Frontal cortex (tissue), 4 donors: ENCODE results near the gene COL4A4. TPM values are rescaled to one million over a fixed set of nuclear protein-coding genes. Genes with fewer than 3 reads are reported as not detected.
A peak's percentile ranks its signal among the peaks of the same experiment; 100 is the strongest.
"Not testable (repeated sequence)": the region's sequence is repeated elsewhere in the genome, so short reads cannot be mapped to it uniquely, and the experiment has no call there.

ENCODE experiments used
- DNase-seq, 2 donors: peaks; one replicate each; pipeline ENCODE4 v3.0.0; 2012; ENCODE audit warnings: low spot score in 2 of 2
- FAIRE-seq: peaks from 2 replicates; lab custom pipeline; 2012; peaks lifted over from hg19 to GRCh38; lab: Jason Lieb, UNC
- total RNA-seq: library from RNA; depleted of rRNA; stranded (reverse); fragments of >200 nt; gene quantifications from one replicate; pipeline ENCODE4 v1.2.3, GENCODE V29; 2014
- donor health status: control.
- donor health status: control.
- donor health status: control.

Gene COL4A4
- total RNA-seq = 0.41 TPM

- no peak for FAIRE-seq
- DNase-seq = peak; percentile 30 to 43
Measured at GRCh38 chr2:227163998-227164762, at the start of gene COL4A4, which contains the start of gene COL4A3. Gene COL4A4, minus strand, starts transcription at chr2:227164205. Its CDS starts 16,722 bp downstream, at chr2:227147483. Gene COL4A3, plus strand, starts transcription at chr2:227164624. Its CDS starts 103 bp downstream, at chr2:227164727.

- no peak for FAIRE-seq
- DNase-seq = no peak
Measured at GRCh38 chr2:227207573-227207972, 43.6 kb upstream of the COL4A4 start.

GRCh38 chr2:227206406-227206805 lies 42.4 kb upstream of the COL4A4 start:
- no peak for FAIRE-seq
- DNase-seq = no peak

GRCh38 chr2:227205701-227206100 lies 41.7 kb upstream of the COL4A4 start:
- DNase-seq = no peak
- no peak for FAIRE-seq

- no peak for DNase-seq
- FAIRE-seq = no peak
Measured at GRCh38 chr2:227204452-227204851, 40.4 kb upstream of the COL4A4 start.

- no peak for FAIRE-seq
- DNase-seq = no peak
Measured at GRCh38 chr2:227201771-227202170, 37.8 kb upstream of the COL4A4 start.

GRCh38 chr2:227198866-227199265 lies 34.9 kb upstream of the COL4A4 start:
- DNase-seq = no peak
- FAIRE-seq = no peak

- DNase-seq (no peak), FAIRE-seq (no peak)
Measured at GRCh38 chr2:227194219-227194618, 30.2 kb upstream of the COL4A4 start.

- FAIRE-seq = no peak
Measured at GRCh38 chr2:227192491-227192890, 28.5 kb upstream of the COL4A4 start.

GRCh38 chr2:227191367-227191766 lies 27.4 kb upstream of the COL4A4 start:
- FAIRE-seq (no peak), DNase-seq (no peak)

More at GRCh38 chr2:227192491-227192890, 28.5 kb upstream of the COL4A4 start:
- DNase-seq = no peak

- no peak for FAIRE-seq
- no peak for DNase-seq
Measured at GRCh38 chr2:227188292-227188691, 24.3 kb upstream of the COL4A4 start.

GRCh38 chr2:227186751-227187150 lies 22.7 kb upstream of the COL4A4 start:
- no peak for DNase-seq
- no peak for FAIRE-seq

GRCh38 chr2:227185615-227186232 lies 21.7 kb upstream of the COL4A4 start:
- DNase-seq (no peak), FAIRE-seq (no peak)

GRCh38 chr2:227183657-227184367 lies 19.8 kb upstream of the COL4A4 start:
- no peak for DNase-seq
- no peak for FAIRE-seq

- FAIRE-seq = no peak
- no peak for DNase-seq
Measured at GRCh38 chr2:227182765-227183164, 18.8 kb upstream of the COL4A4 start.

- DNase-seq (no peak), FAIRE-seq (no peak)
Measured at GRCh38 chr2:227180770-227181169, 16.8 kb upstream of the COL4A4 start.

- DNase-seq = peak in 1 of 2 donors; percentile 7
- FAIRE-seq = no peak
Measured at GRCh38 chr2:227179988-227180685, 16.1 kb upstream of the COL4A4 start.

- FAIRE-seq = no peak
- DNase-seq = no peak
Measured at GRCh38 chr2:227177592-227178336, 13.8 kb upstream of the COL4A4 start.

GRCh38 chr2:227171779-227172178 lies 7.8 kb upstream of the COL4A4 start:
- DNase-seq, FAIRE-seq: not testable (repeated sequence)
